B cell (primary cell): ENCODE results near the gene GOLIM4. TPM values are rescaled to one million over a fixed set of nuclear protein-coding genes. Genes with fewer than 3 reads are reported as not detected.

Experiments
- ATAC-seq: fragments of 200-7000 bp; cut with Tn5 transposase; one replicate; pipeline ENCODE4 v1.10.0; 2021; ENCODE audit warnings: low read depth, mild to moderate bottlenecking, moderate number of reproducible peaks, moderate library complexity
- CTCF ChIA-PET: fragments of 350-600 bp; sonication (Branson Sonifier 250); formaldehyde crosslinking; loops from one replicate; lab custom pipeline; 2021; ENCODE audit warnings: antibody characterized with exemption, inconsistent platforms; lab: Charles Lee
- POLR2A ChIA-PET: fragments of 350-600 bp; sonication (Branson Sonifier 250); formaldehyde crosslinking; loops from one replicate; lab custom pipeline; 2021; ENCODE audit warnings: antibody characterized with exemption; lab: Charles Lee
- DNase-seq: peaks from one replicate; pipeline ENCODE4 v3.0.0; 2013
- H2AFZ ChIP-seq: 2 replicates; pipeline ENCODE4 v1.6.1; 2012; ENCODE audit warnings: mild to moderate bottlenecking, low read depth, low read length; ENCODE audit not compliant: insufficient read depth, poor library complexity, severe bottlenecking
- H3K27ac ChIP-seq, 2 donors: 1 replicate in 1 of 2; 2 replicates in 1 of 2; pipeline ENCODE4 v1.5.1; 2012 to 2013; ENCODE audit warnings: low read length in 2 of 2, mild to moderate bottlenecking in 2 of 2, moderate library complexity in 1 of 2
- H3K27me3 ChIP-seq, 4 experiments: fragments of 200-600 bp in 1 of 4; sonication (generic) in 1 of 4; replicated peaks in 1 of 4; 1 replicate in 2 of 4; 2 replicates in 2 of 4; pipeline versions ENCODE4 v1.6.1 to v1.7.0; 2013 to 2016; ENCODE audit warnings: low read length in 3 of 4, mild to moderate bottlenecking in 2 of 4, mixed read lengths in 1 of 4, moderate library complexity in 1 of 4; ENCODE audit not compliant: insufficient read depth in 4 of 4, control insufficient read depth in 3 of 4; ENCODE audit errors: control extremely low read depth in 1 of 4
- H3K36me3 ChIP-seq, 2 experiments: replicated peaks in 1 of 2; 1 replicate in 1 of 2; 2 replicates in 1 of 2; pipeline versions ENCODE4 v1.6.1 to v1.7.1; 2013; ENCODE audit warnings: low read length in 1 of 2; ENCODE audit not compliant: insufficient read depth in 2 of 2, control insufficient read depth in 1 of 2; ENCODE audit errors: control extremely low read depth in 1 of 2, extremely low read depth in 1 of 2
- H3K4me1 ChIP-seq, 2 donors: fragments of 200-600 bp in 1 of 2; sonication (generic) in 1 of 2; 1 replicate in 1 of 2; 2 replicates in 1 of 2; pipeline versions ENCODE4 v1.5.1 to v1.6.1; 2013 to 2017; ENCODE audit warnings: low read length in 2 of 2; ENCODE audit not compliant: control insufficient read depth in 2 of 2, insufficient read depth in 2 of 2
- H3K4me2 ChIP-seq: replicated peaks from 2 replicates; pipeline ENCODE3; 2012; ENCODE audit warnings: mild to moderate bottlenecking, low read depth, low read length; ENCODE audit not compliant: poor library complexity, severe bottlenecking
- H3K4me3 ChIP-seq, 5 experiments: fragments of 200-600 bp in 1 of 5; sonication (generic) in 1 of 5; 1 replicate in 3 of 5; 2 replicates in 2 of 5; pipeline versions ENCODE4 v1.5.1 to v1.7.0; 2011 to 2016; ENCODE audit warnings: low read length in 4 of 5, mild to moderate bottlenecking in 4 of 5, low read depth in 2 of 5, control low read depth in 1 of 5, moderate library complexity in 1 of 5; ENCODE audit not compliant: insufficient read depth in 1 of 5; ENCODE audit errors: control extremely low read depth in 1 of 5, extremely low read depth in 1 of 5
- H3K79me2 ChIP-seq: fragments of 200-600 bp; sonication (generic); one replicate; pipeline ENCODE4 v1.6.0; 2016; ENCODE audit warnings: low read length; ENCODE audit not compliant: control insufficient read depth, insufficient read depth
- H3K9ac ChIP-seq: fragments of 200-600 bp; sonication (generic); 2 replicates; pipeline ENCODE4 v1.6.1; 2017; ENCODE audit warnings: mild to moderate bottlenecking, low read length, moderate library complexity
- H3K9me3 ChIP-seq, 3 donors: one replicate each; pipeline versions ENCODE4 v1.6.1 to v1.7.1; 2013; ENCODE audit warnings: low read length in 2 of 3; ENCODE audit not compliant: control insufficient read depth in 2 of 3, insufficient read depth in 1 of 3; ENCODE audit errors: control extremely low read depth in 1 of 3
- H4K20me1 ChIP-seq: 2 replicates; pipeline ENCODE4 v1.6.0; 2012; ENCODE audit warnings: mild to moderate bottlenecking, low read length; ENCODE audit not compliant: insufficient read depth, control insufficient read depth, poor library complexity, severe bottlenecking
- H3K27ac Mint-ChIP-seq: one replicate; pipeline ENCODE4 v1.8.0; 2021; ENCODE audit warnings: mixed read lengths
- H3K27me3 Mint-ChIP-seq: one replicate; pipeline ENCODE4 v1.8.0; 2021; ENCODE audit warnings: mixed read lengths
- H3K4me1 Mint-ChIP-seq: one replicate; pipeline ENCODE4 v1.8.0; 2021; ENCODE audit warnings: mixed read lengths
- H3K4me3 Mint-ChIP-seq: one replicate; pipeline ENCODE4 v1.8.0; 2021; ENCODE audit warnings: mixed read lengths
- H3K9me3 Mint-ChIP-seq: one replicate; pipeline ENCODE4 v1.8.0; 2022; ENCODE audit warnings: mixed read lengths; ENCODE audit not compliant: insufficient read depth
- EZH2 ChIP-seq: IDR thresholded peaks from 2 replicates; pipeline ENCODE4 v1.6.1; 2012; ENCODE audit warnings: borderline replicate concordance, low read depth, mild to moderate bottlenecking, moderate library complexity, low read length; ENCODE audit not compliant: insufficient read depth, poor library complexity, severe bottlenecking
- WGBS: methylation state at CpG from one replicate; pipeline ENCODE4 v1.1.5; 2013; ENCODE audit warnings: missing lambda C conversion rate; ENCODE audit not compliant: insufficient coverage; 5-methylcytosine and 5-hydroxymethylcytosine counted together
- intact Hi-C: fragments of 100-400 bp; cut with micrococcal nuclease; formaldehyde crosslinking; loops from one replicate; pipeline ENCODE4 v1.10.0; 2022
- polyA plus RNA-seq: library from polyadenylated mRNA; depleted of rRNA; stranded (reverse); fragments of >200 nt; gene quantifications from 2 replicates; pipeline ENCODE4 v1.2.3, GENCODE V29; 2012
- total RNA-seq, 2 donors: library from RNA; stranded (reverse); fragments of 120-200 nt in 1 of 2; gene quantifications; 1 replicate in 1 of 2; 2 replicates in 1 of 2; pipeline versions ENCODE4 v1.2.3 to v1.2.4, GENCODE V29; 2013 to 2022
- TF ChIP-seq, protein P1 (sequence below): fragments of 200-600 bp; IDR thresholded peaks from one replicate; pipeline ENCODE4 v1.8.0; 2022; ENCODE audit warnings: antibody characterized with exemption, mild to moderate bottlenecking

GOLIM4 gene
- total and polyA plus RNA-seq, 2 donors (not counting 1 experiment from before 2014, with no cell fraction given) = 2.5 to 9.3 TPM

GRCh38 chr3:168096210-168096652, 507 bp upstream of the GOLIM4 start:
- ATAC-seq (no peak), DNase-seq (no peak)
- H3K27ac ChIP-seq = peak overlapping the region in 1 of 2 donors; percentile 76
- TF ChIP-seq, protein P1, sequence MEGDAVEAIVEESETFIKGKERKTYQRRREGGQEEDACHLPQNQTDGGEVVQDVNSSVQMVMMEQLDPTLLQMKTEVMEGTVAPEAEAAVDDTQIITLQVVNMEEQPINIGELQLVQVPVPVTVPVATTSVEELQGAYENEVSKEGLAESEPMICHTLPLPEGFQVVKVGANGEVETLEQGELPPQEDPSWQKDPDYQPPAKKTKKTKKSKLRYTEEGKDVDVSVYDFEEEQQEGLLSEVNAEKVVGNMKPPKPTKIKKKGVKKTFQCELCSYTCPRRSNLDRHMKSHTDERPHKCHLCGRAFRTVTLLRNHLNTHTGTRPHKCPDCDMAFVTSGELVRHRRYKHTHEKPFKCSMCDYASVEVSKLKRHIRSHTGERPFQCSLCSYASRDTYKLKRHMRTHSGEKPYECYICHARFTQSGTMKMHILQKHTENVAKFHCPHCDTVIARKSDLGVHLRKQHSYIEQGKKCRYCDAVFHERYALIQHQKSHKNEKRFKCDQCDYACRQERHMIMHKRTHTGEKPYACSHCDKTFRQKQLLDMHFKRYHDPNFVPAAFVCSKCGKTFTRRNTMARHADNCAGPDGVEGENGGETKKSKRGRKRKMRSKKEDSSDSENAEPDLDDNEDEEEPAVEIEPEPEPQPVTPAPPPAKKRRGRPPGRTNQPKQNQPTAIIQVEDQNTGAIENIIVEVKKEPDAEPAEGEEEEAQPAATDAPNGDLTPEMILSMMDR = no peak
- no peak for TF ChIP-seq EZH2
- no peaks in the 10 kb centered on the region for H3K27me3 ChIP-seq
- Mint-ChIP-seq H3K27ac (peak overlapping the region; percentile 97), H3K4me1 (peaks cover 20% of the 10 kb centered on the region), H3K27me3 (no peaks in the 10 kb centered on the region), H3K4me3 (peak overlapping the region; percentile 100), H3K9me3 (no peaks in the 10 kb centered on the region)
- H3K4me2 ChIP-seq = peak overlapping the region; percentile 95
- peaks cover 6% of the 10 kb centered on the region for H4K20me1 ChIP-seq
- peaks cover 9 to 11% of the 10 kb centered on the region in 2 donors for H3K4me1 ChIP-seq
- 0% methylated on average over 6 of the region's 17 CpGs for WGBS
- H3K9ac ChIP-seq = peak overlapping the region; percentile 81
- CTCF ChIA-PET = no interaction called here
- peak overlapping the region; percentile 92 for H2AFZ ChIP-seq
- no peaks in the 10 kb centered on the region for H3K9me3 ChIP-seq
- intact Hi-C loops = loop anchor here (5.0 kb wide), 2 partner anchors 344 to 1566 kb away; partner anchors contain the start of gene MECOM
- POLR2A ChIA-PET = interaction anchor here (0.7 to 1.1 kb wide), 2 partner anchors 42 to 361 kb away, joined by 3 read pairs; partner anchors contain the start of gene SERPINI1
- H3K36me3 ChIP-seq = no peaks in the 10 kb centered on the region
- peaks cover under 1% of the 10 kb centered on the region for H3K79me2 ChIP-seq
- H3K4me3 ChIP-seq = peak overlapping the region; percentile 6 to 82 (median 73)
